HG03442 (cell line): Measurements from ENCODE around the gene OLFML2A.
"Not testable (repeated sequence)": the region's sequence is repeated elsewhere in the genome, so short reads cannot be mapped to it uniquely, and the experiment has no call there.

Experiments used
- ATAC-seq: cut with Tn5 transposase; IDR thresholded peaks from one replicate; pipeline ENCODE4 v1.9.1; 2021; ENCODE audit warnings: mild to moderate bottlenecking, moderate library complexity; ENCODE audit not compliant: unreplicated experiment

Gene OLFML2A

DNA sequence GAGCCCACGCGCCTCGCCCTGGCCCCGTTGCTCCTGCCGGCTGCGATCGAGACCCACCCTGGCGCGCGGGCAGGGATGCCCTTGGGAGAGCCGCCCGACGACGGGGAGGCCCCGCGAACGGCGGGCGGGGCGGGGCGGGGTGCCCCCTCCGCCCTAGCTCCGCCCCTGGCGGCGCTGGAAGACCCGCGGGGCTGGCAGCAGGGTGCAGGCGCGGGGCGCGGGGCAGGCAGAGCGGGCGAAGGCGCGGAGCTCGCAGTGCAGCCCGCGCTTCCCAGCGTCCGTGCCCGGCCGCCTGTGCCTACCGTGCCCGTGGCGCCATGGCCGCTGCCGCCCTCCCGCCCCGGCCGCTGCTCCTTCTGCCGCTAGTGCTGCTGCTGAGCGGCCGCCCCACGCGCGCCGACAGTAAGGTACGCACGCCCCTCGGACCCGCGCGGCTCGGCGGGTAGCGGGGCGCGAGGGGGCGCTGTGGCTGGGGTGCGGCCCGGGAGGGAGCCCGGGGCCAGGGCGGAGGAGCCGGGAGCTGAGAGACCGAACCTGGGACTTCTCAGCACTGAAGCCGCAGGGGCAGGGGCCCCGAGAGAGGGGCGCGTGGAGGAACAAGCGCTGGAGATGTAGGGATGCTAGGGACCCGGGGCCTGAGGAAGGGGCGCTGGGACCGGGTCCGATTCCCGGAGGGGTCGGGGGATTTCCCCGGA is at the start of gene OLFML2A:
Gene OLFML2A (plus strand): TSS at position 180 of the 695 bp plus-strand sequence. CDS start 138 bp downstream, at position 318.
- ATAC-seq: no peak

DNA sequence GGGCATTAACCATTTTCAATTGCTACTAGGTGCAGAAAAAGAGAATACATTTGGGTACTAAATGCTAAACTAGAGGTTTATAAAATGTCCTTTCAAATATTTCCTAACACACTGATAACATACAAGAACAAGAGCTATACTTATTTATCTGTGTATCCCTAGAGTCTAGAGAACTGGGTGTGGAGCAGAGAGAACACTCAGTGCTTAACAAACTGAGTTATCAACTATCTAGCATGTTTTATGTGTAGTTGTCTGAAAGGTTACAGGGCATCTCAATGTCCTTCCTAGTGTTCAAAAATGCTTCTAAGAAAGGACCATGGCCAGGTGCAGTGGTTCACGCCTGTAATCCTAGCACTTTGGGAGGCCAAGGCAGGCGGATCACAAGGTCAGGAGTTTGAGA is 46.2 kb upstream of the OLFML2A start:
- no peak for ATAC-seq

- no peak for ATAC-seq
Observed at GRCh38 chr9:124733964-124734740, 42.8 kb upstream of the OLFML2A start.

DNA sequence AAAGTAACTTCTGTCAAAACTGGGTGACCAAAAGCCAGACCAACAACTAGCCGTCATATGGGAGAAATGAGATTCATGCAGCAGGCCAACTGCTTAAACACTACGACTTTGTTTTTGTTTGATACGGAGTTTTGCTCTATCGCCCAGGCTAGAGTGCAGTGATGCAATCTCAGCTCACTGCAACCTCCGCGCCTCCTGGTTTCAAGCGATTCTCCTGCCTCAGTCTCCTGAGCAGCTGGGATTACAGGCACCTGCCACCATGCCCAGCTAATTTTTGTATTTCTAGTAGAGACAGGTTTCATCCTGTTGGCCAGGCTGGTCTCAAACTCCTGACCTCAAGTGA is 42.2 kb upstream of the OLFML2A start:
- not testable (repeated sequence) for ATAC-seq

DNA sequence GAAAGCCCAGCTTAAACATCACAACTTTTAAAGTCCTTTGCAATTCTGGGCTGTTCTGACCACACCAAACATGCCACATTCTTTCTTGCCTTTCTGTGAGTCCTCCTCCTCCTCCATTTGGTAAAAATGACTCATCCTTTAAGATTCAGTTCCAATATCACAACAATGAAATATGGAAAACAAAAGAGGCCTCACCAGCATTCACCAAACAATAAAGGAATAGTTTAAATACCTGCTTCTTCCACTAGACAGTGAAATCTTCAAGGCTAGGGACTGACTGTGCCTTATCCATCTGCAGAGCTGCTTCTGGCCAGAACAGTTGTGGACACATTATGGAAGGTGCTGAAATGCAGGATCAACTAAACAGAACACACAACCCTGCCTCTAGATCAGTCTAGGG is 41.8 kb upstream of the OLFML2A start:
- no peak for ATAC-seq

GRCh38 chr9:124738075-124738474 is 38.9 kb upstream of the OLFML2A start:
- ATAC-seq: not testable (repeated sequence)

GRCh38 chr9:124739360-124739759 is 37.6 kb upstream of the OLFML2A start:
- ATAC-seq: no peak

DNA sequence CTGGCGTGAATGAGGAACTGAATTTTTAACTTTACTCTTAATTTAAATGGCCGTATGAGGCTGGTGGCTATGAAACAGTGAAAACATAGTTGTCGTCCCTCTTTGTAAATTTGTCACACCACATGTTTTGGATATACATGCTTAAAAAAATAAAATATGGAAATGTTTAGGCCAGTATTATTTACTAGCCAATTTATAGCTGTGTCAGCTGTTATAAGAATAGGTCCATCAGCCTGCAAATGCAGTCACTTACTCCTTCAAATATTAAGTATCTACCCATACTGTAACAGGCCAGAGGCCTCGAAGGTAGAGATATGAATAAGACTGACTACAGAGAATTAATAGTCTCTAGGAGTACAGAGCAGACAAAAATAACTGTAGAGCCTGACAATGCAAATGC is 35.8 kb upstream of the OLFML2A start:
- no peak for ATAC-seq

- no peak for ATAC-seq
Observed at GRCh38 chr9:124741662-124742061, 35.3 kb upstream of the OLFML2A start.

GRCh38 chr9:124742940-124743339 is 34.0 kb upstream of the OLFML2A start:
- ATAC-seq: no peak

DNA sequence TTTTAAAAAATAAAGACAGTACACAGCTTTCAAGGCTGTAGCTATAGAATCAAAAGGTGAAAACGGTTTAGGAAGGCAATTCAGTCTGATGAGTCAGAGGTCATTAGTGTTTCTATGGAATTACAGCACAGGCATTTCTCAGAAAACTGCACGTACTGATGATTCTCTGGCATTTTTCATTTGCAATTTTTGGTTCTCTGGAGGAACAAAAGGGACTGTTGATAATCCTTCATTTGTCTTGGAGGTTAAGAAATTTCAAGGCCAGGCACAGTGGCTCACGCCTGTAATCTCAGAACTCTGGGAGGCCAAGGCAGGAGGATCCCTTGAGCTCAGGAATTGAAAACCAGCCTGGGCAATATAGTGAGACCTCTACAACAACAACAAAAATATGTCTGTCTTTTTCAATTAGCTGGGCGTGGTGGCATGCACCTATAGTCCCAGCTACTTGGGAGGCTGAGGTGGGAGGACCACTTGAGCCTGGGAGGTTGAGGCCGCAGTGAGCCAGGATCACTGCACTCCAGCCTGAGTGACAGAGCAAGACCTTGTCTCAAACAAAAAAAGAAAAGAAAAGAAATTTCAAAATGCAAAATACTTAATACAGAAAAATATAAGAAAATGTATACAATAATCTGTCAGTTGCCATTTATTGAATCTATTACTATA is 33.1 kb upstream of the OLFML2A start:
- no peak for ATAC-seq

DNA sequence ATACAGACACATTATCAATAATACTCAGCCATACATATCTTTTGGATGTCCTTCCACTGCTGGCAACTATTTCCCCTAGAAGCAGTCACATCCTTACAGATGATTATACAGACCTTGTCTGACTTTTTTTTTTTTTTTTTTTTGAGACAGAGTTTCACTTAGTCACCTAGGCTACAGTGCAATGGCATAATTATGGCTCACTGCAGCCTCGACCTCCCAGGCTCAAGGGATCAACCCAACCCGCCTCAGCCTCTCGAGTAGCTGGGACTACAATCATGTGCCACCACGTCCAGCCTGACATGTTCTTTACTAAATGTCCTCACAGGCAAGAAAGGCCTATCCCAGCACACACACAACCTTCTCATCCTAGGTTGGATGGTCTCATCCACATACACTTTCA is 29.9 kb upstream of the OLFML2A start:
- ATAC-seq: no peak

- ATAC-seq: no peak
Observed at GRCh38 chr9:124749284-124749683, 27.6 kb upstream of the OLFML2A start.

- ATAC-seq: no peak
Observed at GRCh38 chr9:124749781-124750180, 27.2 kb upstream of the OLFML2A start.

DNA sequence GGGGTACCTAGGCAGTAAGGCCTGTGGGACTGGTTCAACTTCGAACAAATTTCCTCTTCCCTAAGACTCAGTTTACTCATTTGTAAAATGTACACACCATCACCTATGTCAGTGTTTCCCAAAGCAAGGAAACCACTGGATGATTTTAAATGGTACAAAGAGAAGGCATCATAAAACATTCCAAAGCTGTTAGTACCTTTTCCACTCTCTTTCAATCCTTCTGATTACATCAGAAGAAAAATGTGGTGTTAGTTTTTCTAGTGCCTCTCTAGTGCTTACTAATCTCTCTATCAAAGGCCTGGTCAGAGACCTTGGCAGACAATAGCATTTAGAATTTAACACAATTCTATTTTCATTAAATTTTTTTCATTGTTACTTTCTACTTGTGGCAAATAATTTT is 24.0 kb upstream of the OLFML2A start:
- no peak for ATAC-seq

- ATAC-seq: no peak
Observed at GRCh38 chr9:124754289-124754688, 22.6 kb upstream of the OLFML2A start.

DNA sequence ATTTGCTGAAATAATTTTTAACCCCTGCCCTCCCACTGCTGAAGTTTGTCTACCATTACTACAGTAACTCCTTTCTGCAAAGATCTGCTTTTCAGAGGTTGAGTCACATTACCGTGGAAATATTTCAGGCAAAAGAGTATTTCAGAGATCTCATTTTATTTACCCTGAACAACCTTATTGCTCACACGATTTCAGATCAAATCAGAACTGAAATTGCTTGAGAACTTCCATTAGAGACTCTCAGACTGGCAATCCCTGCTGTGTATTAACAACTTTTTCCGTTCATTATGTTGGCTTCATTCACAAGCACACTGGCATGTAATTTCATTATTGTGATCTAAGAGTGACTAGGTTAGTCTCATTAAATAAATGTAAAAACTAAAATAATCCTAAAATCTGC is 21.9 kb upstream of the OLFML2A start:
- ATAC-seq: no peak

- no peak for ATAC-seq
Observed at GRCh38 chr9:124756011-124756410, 20.9 kb upstream of the OLFML2A start.

DNA sequence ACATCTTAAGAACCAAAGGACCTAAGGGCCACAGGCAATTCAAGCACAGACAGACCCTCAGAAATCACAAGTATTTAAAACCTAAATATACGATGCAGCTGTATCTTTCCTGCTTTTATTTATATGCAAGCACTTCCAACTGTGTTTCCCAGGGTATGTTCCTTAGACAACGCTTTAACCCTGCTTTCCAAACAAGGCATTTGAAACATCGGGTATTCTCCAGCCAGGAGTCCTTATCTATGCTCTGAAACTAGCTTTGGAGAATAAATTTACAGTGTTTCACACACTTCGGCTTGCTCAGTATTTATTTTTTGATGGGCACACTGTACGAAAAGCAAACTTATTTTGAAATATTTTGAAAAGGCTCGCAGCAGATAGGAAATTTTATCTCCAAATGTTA is 19.3 kb upstream of the OLFML2A start:
- ATAC-seq: no peak

- ATAC-seq: no peak
Observed at GRCh38 chr9:124758061-124758460, 18.9 kb upstream of the OLFML2A start.

- ATAC-seq: no peak
Observed at GRCh38 chr9:124758691-124759090, 18.2 kb upstream of the OLFML2A start.

DNA sequence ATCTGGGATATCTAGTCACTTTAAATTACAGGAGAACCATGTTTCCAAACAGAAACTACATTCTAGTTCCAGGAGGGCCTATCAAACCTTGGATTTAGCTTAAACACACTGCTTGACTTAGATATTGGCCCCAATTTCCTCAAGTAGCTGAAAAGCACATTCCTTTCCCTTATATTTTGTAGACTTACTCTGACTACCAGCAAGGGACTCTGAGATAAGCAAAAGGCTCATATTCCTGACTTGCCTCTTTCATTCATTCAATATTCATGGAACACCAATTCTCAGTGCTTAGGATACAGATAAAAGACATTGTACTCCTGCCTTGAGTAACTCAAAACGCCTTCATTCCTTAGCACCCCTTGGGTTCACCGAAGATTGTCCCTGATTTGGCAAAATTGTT is 17.6 kb upstream of the OLFML2A start:
- no peak for ATAC-seq
